ENCODE results near the gene TBX6.

GRCh38 chr16:30079480-30079879 lies 12.2 kb downstream of the TBX6 start:
- TF ChIP-seq CTCF (IDR thresholded peaks at IDR 0.05) (no peak), POLR2A (IDR thresholded peaks at IDR 0.05) (no peak)

All from vagina (tissue), 2 donors.